HG02571 (cell line): Measurements from ENCODE around the gene TMEM266.

Experiments used
- ATAC-seq: cut with Tn5 transposase; IDR thresholded peaks from one replicate; pipeline ENCODE4 v1.9.1; 2021; ENCODE audit warnings: mild to moderate bottlenecking, moderate library complexity; ENCODE audit not compliant: unreplicated experiment

TMEM266 gene

DNA sequence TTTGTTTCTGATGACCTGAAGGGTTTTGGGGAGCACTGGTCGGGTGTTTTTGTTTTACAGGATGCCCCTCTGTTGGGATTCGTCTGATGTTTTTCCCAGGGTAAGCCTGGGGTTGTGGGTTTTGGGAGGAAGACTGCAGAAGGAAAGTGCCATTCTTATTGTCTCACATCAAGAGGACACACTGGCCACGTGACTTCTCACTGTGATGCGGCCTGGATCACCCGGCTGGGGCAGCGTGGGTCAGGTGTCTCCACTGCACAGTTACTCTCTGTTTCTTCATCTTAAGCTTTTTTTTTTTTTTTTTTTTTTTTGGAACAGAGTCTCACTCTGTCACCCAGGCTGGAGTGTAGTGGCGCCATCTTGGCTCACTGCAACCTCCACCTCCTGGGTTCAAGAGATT, 120.5 kb downstream of the TMEM266 start:
- no peak for ATAC-seq

DNA sequence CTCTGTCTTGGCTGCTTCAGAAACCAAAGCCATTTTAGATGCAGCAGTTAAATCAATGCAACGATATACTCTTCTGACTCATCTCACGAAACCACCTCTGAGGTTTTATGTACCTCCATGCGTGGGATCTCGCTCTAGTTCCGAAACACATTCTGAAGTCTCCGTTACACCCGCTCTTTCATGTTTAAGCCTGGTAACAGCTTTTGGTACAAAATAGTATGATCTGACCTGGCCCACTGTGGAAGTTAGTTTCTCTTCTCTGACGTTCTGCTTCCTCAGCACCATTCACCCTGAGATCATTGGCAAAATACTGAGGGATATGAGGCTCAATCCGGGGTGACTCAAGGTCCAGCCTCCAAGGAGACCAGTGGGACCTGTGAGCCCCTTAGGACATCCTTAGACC, 121.9 kb downstream of the TMEM266 start:
- no peak for ATAC-seq

DNA sequence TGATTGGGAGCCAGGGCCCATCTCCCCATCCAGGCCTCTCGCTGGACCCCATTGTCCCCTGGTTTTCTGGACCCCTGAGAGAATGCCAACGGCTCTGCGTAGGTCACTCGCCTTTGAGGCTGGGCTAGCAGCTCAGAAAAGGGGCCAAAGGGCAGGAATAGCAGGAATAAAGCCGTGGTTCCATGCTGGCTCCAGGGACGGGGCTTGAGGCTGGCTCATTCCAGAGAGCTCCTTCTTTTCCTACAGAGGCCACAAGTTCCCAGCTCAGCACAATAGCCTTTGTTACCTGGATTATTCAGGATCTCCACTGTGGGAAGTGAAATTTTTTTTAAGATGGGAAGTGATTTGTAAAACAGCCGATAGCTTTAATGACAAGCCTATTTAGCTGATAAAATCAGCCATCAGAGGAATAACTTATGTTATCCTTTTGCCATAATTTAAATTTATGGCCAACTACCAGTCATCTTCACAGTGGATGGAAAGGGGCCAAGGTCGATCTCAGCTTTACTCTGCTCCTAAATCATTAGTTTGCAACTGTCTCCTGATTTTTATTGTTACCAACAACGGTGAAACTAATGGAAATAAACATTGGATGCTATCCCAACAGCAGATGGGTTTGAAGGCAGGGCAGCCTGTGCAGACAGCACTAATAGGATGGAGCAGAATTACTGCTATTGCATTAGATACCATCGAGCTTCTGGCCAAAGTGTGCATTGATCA, 124.3 kb downstream of the TMEM266 start:
- no peak for ATAC-seq

DNA sequence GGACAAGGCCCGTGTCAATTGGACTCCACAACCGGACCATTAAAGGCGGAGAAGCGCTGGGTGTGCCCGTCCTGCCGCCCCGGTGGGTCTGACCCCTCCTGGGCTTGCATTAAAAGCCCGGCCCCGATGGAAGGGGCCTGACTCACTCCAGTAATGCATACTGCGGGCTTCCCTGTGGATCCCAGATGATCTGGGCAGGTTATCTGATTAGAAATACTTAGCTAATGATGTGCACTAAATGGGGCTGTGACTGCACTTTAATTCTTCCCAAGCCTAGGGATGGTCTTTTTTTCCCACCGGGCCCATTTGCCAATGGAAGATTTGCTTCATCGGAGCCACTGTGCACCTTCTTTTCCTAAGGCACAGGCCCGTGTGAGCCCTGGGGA, 124.9 kb downstream of the TMEM266 start:
- no peak for ATAC-seq

DNA sequence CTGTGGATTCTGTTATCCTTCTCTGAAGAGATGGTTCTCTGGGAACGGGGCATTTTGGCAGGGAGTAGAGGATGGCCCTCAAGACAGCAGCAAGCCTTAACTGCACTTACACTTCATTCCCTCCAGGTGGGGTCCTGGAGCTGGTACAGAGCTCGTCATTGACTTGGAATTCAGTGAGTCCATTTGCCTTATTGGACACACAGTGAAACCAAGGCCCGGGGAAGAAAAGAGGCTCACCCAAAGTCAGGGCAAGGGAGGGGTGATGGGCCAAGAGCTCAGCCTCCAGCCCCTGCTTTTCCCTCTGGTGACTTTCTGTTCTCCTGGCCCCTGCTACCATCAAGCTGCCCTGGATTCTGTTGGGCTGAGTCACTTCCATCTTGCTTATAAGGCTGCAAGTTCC, 125.9 kb downstream of the TMEM266 start:
- ATAC-seq = no peak

DNA sequence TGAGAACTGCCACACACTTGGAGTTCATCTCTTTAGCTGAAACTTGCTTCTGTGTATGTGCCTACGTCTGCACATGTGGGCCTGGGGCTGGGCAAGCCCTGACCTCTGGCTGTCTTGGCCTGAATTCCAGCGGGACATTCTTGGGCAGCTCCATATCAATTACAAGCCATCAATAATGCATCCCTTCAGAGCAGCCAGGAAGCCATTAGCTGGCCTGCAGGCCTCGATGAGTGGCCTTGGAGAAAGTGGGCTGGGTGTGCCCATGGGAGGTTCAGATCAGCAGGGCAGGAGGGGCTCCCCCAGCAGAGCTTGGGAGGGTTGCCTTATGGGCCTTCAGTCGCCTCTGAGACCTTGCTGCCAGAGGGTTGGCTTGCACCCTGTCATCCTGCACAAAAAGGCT, 127.4 kb downstream of the TMEM266 start:
- no peak for ATAC-seq

DNA sequence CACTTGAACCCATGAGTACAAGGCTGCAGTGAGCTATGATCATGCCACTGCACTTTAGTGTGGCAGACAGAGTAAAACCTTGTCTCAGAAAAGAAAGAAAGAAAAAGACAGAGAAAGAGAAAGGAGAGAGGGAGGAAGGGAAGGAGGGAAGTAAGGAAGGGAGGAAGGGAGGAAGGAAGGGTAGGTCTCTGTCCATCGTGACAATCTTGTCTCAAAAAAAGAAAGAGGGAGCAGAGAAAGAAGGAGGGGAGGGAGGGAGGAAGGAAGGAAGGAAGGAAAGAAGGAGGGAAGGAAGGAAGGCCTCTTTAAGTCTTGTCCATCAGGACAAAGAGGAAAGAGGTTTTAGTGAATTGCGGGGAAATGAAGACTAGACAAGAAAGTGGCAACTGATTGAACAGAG, 129.3 kb downstream of the TMEM266 start:
- no peak for ATAC-seq

DNA sequence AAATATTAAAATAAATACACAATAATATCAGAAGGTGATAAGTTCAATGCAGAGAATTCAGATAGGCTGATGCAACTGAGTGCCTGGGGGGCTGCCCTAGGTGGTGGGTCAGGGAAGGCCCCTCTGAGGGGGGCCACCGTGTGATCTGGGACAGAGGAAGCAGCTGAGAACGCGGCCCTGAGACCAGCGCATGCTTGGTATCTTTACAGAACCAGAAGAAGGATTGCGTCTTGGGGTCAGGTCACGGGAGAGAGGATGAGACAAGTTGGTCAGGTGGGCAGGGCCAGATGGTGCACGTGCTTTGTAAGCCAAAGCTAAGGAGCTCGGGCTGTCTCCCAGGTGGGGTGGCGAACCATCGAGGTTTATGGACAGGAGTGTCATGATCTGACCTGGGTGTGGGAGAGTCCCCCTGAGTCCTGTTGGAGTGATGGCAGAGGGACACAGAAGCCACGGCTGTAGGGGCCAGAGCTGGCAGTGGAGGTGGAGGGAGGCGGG, 130.3 kb downstream of the TMEM266 start:
- no peak for ATAC-seq

DNA sequence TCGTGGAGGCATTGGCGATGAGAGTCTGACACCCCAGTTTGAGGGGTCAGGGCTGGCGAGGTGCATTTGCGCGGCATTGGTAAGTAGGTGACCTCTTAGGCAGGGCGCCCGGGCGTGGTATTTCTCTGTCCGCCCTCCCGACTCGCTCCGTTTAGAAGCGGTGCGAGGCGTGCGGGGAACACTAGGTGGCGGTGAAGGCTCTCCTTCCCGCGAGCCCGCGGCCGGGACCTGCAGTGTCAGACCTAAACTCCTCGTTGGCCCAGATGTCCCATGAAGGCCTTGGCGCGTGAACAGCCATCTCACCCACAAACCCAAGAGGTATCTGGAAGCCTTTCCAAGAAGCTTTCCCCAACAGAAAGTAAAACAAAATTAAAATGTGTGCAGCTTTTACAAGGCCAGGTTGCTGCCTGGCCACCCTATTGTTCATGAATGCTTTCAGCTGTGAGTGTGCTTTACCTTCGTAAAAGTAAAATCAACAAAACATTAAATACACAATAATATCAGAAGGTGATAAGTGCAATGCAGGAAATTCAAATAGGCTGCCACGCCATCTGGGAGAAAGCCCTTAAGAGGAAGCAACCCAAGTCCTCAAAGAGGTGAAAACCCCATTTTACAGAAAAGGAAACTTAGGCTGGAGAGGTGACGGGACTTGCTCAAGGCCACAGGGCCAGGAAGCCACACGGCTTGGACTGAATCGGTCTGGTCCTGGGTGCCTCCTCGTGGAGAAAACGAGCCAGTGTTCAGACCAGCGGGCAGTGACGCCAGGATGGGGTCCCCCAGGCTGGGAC, 131.2 kb downstream of the TMEM266 start:
- peak; percentile 80 for ATAC-seq

DNA sequence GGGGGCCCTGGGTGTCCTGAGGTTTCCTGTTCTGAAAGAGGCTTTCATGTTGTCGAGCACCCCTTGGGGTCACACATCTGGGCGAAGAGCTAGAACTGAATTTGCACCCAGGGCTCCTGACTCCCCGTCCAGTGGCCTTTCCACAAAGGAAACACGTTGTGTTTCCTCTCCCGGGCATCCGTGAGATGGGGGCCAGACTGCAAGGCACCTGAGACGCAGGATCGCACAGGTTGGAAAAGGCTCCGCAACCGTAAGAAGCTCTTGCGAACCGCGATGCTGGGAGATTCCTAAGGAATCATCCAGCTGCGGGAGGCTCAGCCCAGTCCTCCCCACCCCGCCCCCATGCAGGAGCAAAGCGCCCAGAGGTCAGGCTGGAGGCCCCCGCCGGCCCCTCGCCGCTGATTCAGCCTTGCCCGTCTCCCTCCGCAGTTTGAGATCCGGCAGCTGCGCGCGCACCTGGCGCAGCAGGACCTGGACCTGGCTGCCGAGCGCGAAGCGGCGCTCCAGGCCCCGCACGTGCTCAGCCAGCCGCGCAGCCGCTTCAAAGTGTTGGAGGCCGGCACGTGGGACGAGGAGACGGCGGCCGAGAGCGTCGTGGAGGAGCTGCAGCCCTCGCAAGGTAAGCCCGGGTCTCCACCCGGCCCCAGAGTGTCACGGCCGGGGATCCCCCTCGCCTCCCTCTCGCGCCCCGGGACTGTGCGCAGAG, 131.9 kb downstream of the TMEM266 start:
- no peak for ATAC-seq

DNA sequence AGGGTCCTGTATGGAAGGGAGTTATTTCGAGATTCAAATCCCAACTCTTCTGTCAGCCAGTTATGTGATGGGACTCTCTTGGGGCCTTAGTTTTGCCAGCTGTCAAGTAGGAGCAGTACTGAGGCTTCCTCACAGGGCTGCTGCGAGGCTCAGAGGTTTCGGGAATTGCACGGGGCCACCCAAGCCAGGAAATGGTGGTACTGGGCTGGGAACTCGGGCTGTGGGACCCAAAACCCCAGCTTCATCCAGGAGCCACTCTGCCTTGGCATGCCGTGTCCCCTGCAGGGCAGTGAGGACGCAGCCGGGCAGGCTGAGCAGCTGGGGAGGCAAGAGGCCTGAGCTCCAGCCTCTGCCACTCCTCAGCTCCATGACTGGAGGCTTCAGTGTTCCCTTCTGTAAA, 132.9 kb downstream of the TMEM266 start:
- no peak for ATAC-seq

DNA sequence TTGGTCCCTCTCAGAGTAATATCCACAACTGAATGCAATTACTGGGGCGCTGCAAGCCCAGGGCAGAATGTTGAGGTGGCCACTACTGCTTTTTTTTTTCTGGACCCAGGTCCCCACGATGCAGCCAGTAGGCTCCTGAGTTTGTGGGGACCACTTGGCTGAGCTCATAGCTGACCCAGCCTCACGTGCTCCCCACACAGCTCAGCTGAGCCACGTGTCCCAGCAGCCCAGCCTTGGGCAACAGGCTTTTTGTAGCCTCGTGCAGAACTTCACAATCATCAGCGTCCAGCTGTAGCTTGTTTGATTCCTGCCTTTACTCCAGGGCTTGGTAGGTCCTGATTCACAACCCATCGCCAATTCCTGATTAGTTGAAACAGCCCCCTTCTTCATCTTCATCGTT, 134.1 kb downstream of the TMEM266 start:
- no peak for ATAC-seq

DNA sequence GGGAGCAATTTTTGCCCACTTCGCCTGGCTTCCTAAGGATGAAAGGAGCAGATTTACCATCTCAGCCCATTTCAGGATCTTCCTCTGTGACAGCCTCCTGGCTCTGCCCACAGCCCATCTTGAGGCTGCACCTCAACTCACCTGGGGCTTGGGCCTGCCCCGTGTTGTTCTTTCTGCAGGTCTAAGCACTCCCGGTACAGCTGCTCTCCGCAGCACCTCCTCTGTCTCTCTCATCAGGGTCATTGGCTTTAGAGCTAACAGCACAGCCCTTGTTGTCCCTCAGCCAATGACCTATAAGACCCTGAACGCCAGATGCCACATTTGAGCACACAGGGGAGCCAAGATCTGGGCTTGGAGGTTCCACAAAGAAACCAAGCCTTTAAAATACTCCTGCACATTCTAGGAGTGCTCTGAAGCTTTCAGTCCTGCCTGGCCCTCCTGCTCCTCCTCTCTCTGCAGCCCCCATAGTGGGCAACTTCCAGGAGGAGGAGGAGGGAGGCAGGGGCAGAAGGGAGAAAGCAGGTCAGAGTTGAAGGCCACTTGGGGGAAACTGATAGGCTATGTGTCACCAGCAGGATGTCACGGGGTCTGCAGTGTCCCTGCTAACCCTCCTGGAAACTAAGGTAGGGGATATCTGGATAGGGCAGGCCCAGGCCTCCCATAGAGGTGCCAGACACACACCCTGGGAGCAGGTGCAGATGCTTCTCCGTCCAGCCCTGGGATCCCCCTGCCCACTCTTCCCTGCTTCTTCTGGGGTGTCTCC, 135.9 kb downstream of the TMEM266 start:
- ATAC-seq = no peak

DNA sequence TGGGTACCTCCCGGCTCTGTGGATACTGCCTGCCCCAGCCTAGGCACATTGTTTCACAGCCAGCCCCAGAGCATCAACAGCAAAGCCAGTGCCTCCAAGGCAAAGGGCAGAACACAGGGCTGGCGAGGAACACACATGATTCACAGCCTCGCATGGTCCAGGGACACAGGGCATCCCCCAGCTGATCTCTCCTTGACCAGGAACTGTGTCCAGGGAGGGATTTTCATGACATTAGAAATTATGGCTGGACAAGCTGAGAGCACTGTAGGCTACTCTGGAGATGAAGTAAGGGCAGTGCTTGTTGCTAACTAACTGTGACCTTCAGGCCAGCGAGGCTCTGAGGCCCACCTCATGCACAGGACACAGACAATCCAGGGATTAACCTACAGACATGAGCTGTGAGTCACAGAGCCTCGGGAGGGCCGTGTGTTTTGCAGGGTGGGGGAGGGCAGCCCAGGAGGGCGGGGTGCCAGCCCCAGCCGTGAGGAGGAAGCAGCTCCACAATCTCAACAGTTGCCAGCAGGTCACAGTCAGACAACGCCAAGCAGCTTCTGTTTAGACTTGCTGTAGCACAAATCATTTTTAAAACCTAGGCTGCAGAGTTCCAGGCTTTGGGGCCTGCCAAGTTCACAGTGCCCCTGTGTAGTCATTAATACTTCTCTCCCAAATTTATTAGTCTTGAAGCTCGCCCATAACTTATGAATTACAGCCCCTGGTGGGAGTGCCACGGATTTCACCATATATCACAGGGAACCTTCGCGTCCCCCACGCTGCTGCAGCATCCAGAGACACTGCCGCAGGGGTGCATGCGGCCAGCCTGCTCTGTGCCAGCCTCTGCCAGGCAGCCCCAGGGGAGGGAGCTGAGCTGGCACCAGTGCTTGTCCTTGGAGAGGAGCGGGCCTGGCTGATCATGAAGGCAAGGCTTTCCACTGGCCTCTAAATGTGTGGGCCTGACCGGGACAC, 136.8 kb downstream of the TMEM266 start:
- no peak for ATAC-seq

DNA sequence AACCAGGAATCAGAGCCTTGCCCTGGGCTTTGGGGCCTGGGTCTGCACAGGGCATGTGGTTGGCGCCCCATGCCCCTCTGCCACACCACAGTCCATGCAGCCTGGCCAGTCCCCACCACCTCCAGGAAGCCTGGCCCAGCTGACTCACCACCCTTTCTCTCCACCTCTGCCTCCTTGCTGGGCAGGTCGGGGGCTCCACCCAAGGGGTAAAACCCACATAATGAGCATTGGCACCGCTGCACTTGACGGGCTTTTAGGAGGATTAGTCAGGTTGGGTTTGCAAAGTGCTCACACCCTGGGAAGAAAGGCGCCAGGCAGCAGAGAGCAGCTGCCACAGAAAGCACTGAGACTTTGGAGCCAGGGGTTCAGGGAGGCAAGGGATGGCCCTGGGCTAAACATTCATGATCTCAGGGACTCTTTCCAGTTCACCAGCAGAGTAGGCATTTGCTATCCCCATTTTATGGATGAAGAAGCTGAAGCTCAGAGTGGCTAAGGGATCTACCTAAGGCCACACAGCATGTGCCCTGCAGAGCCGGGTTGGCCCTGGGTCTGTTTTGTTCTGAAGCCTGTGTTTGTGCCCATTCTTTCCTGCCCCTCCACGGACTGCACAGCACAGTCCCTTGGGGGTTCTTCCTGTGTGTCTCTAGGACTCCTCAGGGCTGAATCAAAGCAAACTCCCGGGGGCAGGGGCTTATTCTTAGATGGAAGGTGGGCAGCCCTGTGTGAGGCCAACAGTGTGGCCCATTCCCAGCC, 138.1 kb downstream of the TMEM266 start:
- no peak for ATAC-seq

DNA sequence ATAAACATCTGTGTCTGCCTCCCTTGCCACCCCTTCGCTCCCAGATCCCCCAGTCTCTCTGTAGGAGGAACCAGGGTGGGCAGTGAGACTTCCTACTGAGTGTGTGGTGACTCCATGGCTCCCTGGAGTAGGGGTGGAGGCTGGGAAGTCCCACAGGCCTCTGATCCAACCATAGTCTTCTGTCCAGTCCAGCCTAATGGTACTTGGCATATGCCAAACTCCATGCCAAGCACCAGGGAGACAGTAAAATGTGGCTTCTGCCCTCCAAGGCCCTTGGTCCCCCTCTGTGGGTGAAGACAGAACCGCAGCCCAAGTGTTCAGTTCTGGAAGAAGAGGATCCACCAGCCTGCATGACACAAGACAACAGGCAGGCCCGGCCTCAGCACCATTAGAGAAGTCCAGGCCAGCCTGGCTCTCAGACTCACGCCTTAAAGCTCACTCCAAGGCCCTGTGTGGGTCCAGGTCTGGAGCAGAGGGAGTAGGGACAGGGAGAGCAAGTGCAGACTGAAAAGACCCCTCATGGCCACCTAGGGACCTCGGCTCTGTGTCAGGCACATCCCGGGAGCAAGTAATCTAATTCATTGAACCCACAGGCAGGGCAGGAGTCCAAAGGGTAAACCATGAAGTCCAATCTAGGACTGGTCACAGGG, 138.8 kb downstream of the TMEM266 start:
- no peak for ATAC-seq

DNA sequence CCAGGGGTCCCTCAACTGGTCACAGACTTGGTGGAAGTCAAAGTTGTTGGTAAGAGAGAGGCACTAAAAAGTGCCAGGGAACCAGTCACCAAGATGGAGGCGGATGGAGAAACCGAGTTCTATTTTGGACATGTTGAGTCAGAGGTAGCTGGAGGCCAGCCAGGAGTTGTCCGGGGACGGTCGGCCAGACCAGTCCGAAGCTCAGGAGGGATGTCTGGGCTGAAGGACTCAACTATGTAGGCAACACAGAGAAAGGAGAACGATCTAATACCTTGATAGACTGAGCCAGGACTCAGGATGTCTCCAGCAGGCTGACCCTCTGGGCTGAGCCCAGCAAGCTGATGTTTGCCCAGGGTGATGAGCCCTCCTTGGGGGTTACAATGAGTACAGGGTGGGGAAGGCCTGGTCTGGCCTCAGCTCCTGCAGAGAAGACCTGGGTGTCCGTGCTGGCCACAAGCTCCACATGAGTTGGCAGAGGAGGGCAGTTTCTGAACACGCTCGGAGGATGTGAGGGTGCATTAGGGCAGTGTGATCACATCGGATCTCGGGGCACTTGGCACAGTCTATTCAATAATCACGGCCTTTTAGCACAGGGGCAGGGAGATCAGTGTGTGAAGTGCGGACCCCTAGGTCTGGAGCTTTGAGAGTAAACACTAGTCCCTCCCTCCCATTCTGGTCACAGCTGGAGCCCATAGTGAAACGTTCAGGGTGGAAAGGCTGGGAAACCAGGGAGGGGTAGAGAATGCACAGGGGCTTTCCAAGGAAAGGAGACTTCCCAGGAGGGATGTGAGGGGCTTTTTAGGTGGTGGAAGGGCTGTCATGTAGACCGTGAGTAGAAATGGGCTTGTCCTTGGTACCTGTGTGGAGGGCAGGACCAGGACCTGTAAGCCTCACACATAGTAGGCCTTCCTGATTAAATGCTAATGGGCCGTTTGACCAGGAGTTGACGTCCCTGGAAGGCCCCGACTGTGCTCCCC, 139.6 kb downstream of the TMEM266 start:
- ATAC-seq = no peak

DNA sequence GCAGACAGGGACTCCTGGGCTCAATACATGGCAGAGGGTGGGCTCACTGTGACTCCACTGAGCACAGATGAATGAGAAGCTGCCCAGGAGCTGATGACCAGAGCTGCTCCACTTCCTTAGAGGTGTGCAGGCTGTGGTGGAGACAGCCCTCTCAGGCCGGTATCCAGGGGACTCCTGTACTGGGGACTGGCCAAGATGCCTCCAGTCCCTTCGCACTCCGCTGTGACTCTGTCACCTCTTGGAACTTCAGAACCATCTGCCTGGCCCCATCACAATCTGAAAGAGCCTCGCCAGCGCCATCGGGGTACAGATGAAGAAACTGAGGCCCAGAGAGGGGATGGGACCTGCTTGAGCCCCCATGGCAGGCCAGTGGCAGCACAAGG, 140.3 kb downstream of the TMEM266 start:
- no peak for ATAC-seq
